ENCODE results near the gene ANKRD39. TPM values are rescaled to one million over a fixed set of nuclear protein-coding genes. Genes with fewer than 3 reads are reported as not detected.

Gene ANKRD39
- total and polyA plus RNA-seq, 2 of the 8 experiments (the other 6 are each of a cell fraction or from before 2014, with no cell fraction given): 18.5 to 21.3 TPM

DNA sequence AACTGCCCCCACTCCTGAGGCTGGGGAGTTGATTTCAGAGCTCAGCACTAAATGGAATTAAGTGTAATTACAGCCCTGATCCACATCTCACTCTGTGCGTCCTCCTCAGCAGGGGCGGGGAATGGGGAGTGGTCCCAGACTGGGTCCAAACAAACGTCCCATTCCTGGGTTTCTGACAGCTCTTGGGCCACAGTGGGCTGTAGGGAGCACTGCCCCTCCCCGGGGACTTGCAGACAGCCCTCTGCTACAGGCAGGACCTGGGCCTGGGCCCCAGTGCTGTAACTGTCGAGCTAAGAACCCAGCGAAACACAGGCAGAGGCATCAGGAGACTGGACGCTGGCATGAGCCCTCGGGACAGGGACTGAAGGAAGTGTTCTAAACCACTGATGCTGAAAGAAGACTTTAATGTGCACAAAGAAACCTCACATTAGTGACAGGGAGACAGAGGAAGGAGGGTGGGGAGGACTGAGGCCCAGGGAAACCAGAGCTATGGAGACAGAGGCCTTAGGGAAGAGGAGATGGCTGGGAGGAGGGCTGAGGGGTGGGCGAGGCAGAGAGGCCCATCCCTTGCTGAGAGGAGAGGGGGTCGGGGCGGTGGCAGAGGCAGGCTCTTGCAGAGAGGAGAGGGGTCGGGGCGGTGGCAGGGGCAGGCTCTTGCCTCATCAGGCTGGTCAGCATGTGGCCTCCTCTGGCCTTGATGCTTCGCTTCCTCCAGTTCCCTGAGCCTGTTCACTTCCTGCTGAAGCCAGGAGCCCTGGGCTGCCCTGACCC is 17.9 kb upstream of the ANKRD39 start:
- H3K4ac ChIP-seq (replicated peaks; ENCODE audit: insufficient read length, low read depth, low read length): no peak overlapping the region
- H3K27ac ChIP-seq (ENCODE audit: low read depth, low read length): no peak overlapping the region
- H3K56ac ChIP-seq (replicated peaks; ENCODE audit: insufficient read length, low read depth, low read length): no peak overlapping the region
- no peaks in the 10 kb centered on the region; a peak in 1 of 7 replicates for H3K27me3 ChIP-seq (replicated peaks in 1 of 4; ENCODE audit: control insufficient read depth in 3 of 4, extremely low read depth in 1 of 4, insufficient read depth in 3 of 4, low read length in 3 of 4)
- no peak overlapping the region for H2AFZ ChIP-seq (ENCODE audit: low read length)
- H2BK20ac ChIP-seq (ENCODE audit: low read length): peak overlapping the region; percentile 82; the same call in 1 of the 2 replicates
- H2BK120ac ChIP-seq (replicated peaks; ENCODE audit: low read depth, low read length): no peak overlapping the region
- H3K4me2 ChIP-seq (ENCODE audit: insufficient read depth in 1 of 2, low read depth in 2 of 2, low read length in 2 of 2): no peak overlapping the region
- peaks cover 1% of the 10 kb centered on the region; the same call in 1 of the 2 replicates for H3K23me2 ChIP-seq (ENCODE audit: low read depth, low read length)
- no peak overlapping the region for H4K5ac ChIP-seq (ENCODE audit: insufficient read length, low read depth, low read length)
- H3K4me1 ChIP-seq (replicated peaks in 1 of 4; ENCODE audit: control insufficient read depth in 3 of 4, insufficient read depth in 4 of 4, low read length in 3 of 4): peaks cover 11 to 40% (median 25%) of the 10 kb centered on the region in 4 experiments
- H3K79me1 ChIP-seq (ENCODE audit: low read depth, low read length): no peaks in the 10 kb centered on the region
- H2BK5ac ChIP-seq (ENCODE audit: low read depth, low read length): peak overlapping the region; percentile 64; the same call in 1 of the 2 replicates
- CTCF ChIA-PET (ENCODE audit: partially characterized antibody): interaction anchor here (0.8 to 8.1 kb wide), 14 partner anchors 7 to 237 kb away, joined by 3 to 48 read pairs (median 3); partner anchors contain the start of gene ANKRD39
- no peak overlapping the region for H2AK5ac ChIP-seq (ENCODE audit: low read depth, low read length)
- H3K23ac ChIP-seq (ENCODE audit: insufficient read length): no peak overlapping the region
- FAIRE-seq: no peak
- no peak overlapping the region for H3K9ac ChIP-seq (replicated peaks in 1 of 4; ENCODE audit: extremely low read depth in 1 of 4, low read depth in 3 of 4, low read length in 3 of 4)
- H2BK15ac ChIP-seq (ENCODE audit: low read length): peak overlapping the region; percentile 76; the same call in 1 of the 2 replicates
- no peaks in the 10 kb centered on the region for H4K20me1 ChIP-seq (replicated peaks in 1 of 2; ENCODE audit: control insufficient read depth in 1 of 2, insufficient read depth in 2 of 2, low read length in 2 of 2)
- H3K36me3 ChIP-seq (ENCODE audit: control insufficient read depth in 2 of 4, insufficient read depth in 4 of 4, low read length in 3 of 4): no peaks in the 10 kb centered on the region
- WGBS, 2 experiments (ENCODE audit: extremely low coverage in 1 of 2, insufficient coverage in 1 of 2, insufficient read length in 1 of 2, insufficient replicate concordance in 2 of 2, low coverage in 1 of 2, low lambda C conversion rate in 2 of 2, missing lambda C conversion rate in 1 of 2): 68% methylated on average over 12 of the region's 14 CpGs; no CpG with 5 or more reads in 1 of the 2 experiments
- no peak overlapping the region for H3K4me3 ChIP-seq (ENCODE audit: extremely low read depth in 1 of 4, insufficient read depth in 2 of 4, low read depth in 3 of 4, low read length in 4 of 4)
- H3K14ac ChIP-seq (ENCODE audit: insufficient read length): no peak overlapping the region
- peak overlapping the region; percentile 87; the same call in 1 of the 2 replicates for H2BK12ac ChIP-seq (ENCODE audit: low read depth, low read length)
- H4K91ac ChIP-seq (replicated peaks; ENCODE audit: insufficient read length, low read length): no peak overlapping the region
- no peak for DNase-seq (ENCODE audit: low read depth in 1 of 2, low spot score in 2 of 2)
- peak overlapping the region; percentile 21; the same call in 1 of the 2 replicates for H4K8ac ChIP-seq (ENCODE audit: extremely low read depth, insufficient read depth, low read length)
- POLR2A ChIA-PET (ENCODE audit: partially characterized antibody): interaction anchor here (0.6 to 1.6 kb wide), 9 partner anchors 8 to 227 kb away, joined by 3 to 5 read pairs (median 3); no protein-coding TSS in a partner anchor
- H3K18ac ChIP-seq (ENCODE audit: extremely low read depth, low read length): peak overlapping the region; percentile 64
- H3K9me3 ChIP-seq (ENCODE audit: insufficient read depth in 2 of 2, low read depth in 1 of 2, low read length in 1 of 2): no peaks in the 10 kb centered on the region
- no peaks in the 10 kb centered on the region for H3K79me2 ChIP-seq (ENCODE audit: control insufficient read depth in 1 of 2, insufficient read depth in 2 of 2, low read length in 2 of 2)
- TF ChIP-seq SP4 (IDR thresholded peaks at IDR 0.05; ENCODE audit: low read length): no peak
- TF ChIP-seq RAD21 (IDR thresholded peaks at IDR 0.05 in 1 of 2, conservative IDR thresholded peaks at IDR 0.05 in 1 of 2; ENCODE audit: low read depth in 2 of 2, low read length in 2 of 2): no peak
- TF ChIP-seq FOSL1 (IDR thresholded peaks at IDR 0.05; ENCODE audit: insufficient read depth, low read depth, low read length): no peak
- no peak for TF ChIP-seq CBX5 (IDR thresholded peaks at IDR 0.05; ENCODE audit: low read depth, low read length)
- no peak for TF ChIP-seq NRF1 (IDR thresholded peaks at IDR 0.05; ENCODE audit: low read depth, low read length)
- TF ChIP-seq CBX8 (IDR thresholded peaks at IDR 0.05; ENCODE audit: borderline replicate concordance, low read depth, low read length): no peak
- TF ChIP-seq SP2 (IDR thresholded peaks at IDR 0.05; ENCODE audit: low read length): no peak
- TF ChIP-seq, protein P1, sequence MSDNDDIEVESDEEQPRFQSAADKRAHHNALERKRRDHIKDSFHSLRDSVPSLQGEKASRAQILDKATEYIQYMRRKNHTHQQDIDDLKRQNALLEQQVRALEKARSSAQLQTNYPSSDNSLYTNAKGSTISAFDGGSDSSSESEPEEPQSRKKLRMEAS (IDR thresholded peaks at IDR 0.05): no peak
- TF ChIP-seq, protein P2, sequence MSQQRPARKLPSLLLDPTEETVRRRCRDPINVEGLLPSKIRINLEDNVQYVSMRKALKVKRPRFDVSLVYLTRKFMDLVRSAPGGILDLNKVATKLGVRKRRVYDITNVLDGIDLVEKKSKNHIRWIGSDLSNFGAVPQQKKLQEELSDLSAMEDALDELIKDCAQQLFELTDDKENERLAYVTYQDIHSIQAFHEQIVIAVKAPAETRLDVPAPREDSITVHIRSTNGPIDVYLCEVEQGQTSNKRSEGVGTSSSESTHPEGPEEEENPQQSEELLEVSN (IDR thresholded peaks at IDR 0.05): no peak

Measured in H1 (cell line).